GM19023 (cell line): ENCODE measurements around the gene LIN7A.
A peak's percentile ranks its signal among the peaks of the same experiment; 100 is the strongest.

Experiments
- ATAC-seq: cut with Tn5 transposase; IDR thresholded peaks from one replicate; pipeline ENCODE4 v1.9.1; 2021; ENCODE audit warnings: mild to moderate bottlenecking, moderate library complexity; ENCODE audit not compliant: unreplicated experiment

Gene LIN7A

GRCh38 chr12:80766210-80766609 is 171.5 kb downstream of the LIN7A start:
- ATAC-seq: no peak

GRCh38 chr12:80763874-80764273 is 173.9 kb downstream of the LIN7A start:
- no peak for ATAC-seq

GRCh38 chr12:80761838-80762237 is 175.9 kb downstream of the LIN7A start:
- no peak for ATAC-seq

- peak; percentile 83 for ATAC-seq
Measured at GRCh38 chr12:80756875-80757274, 180.9 kb downstream of the LIN7A start.

GRCh38 chr12:80754274-80754673 is 183.5 kb downstream of the LIN7A start:
- ATAC-seq: no peak

GRCh38 chr12:80752464-80752863 is 185.3 kb downstream of the LIN7A start:
- no peak for ATAC-seq

- no peak for ATAC-seq
Measured at GRCh38 chr12:80749456-80749855, 188.3 kb downstream of the LIN7A start.

- no peak for ATAC-seq
Measured at GRCh38 chr12:80747800-80748199, 189.9 kb downstream of the LIN7A start.

- no peak for ATAC-seq
Measured at GRCh38 chr12:80745851-80746505, 191.8 kb downstream of the LIN7A start.
